ENCODE results near the gene RAB6C.
"Not testable (repeated sequence)": the region's sequence is repeated elsewhere in the genome, so short reads cannot be mapped to it uniquely, and the experiment has no call there.

RAB6C gene

DNA sequence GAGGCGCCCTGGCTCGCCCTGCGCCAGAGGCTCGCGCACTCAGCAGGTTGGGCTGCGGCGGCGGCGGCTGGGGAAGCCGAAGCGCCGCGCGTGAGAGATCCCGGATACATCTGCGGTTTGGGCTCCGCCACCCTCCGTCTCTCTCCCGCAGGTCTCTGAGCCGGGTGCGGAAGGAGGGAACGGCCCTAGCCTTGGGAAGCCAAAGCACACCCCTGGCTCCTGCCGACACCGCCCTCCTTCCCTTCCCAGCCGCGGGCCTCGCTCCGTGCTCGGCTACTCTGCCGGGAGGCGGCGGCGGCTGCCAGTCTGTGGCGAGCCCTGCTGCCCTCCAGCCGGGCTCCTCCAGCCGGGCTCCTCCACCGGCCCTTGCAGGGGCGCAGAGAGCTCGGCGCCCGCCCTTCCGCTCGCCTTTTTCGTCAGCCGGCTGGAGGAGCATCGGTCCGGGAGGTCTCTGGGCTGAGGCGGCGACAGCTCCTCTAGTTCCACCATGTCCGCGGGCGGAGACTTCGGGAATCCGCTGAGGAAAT is at the start of gene RAB6C:
Gene RAB6C (plus strand): TSS at position 38 of the 527 bp plus-strand sequence. CDS start 450 bp downstream, at position 488.
- DNase-seq: not testable (repeated sequence)

DNA sequence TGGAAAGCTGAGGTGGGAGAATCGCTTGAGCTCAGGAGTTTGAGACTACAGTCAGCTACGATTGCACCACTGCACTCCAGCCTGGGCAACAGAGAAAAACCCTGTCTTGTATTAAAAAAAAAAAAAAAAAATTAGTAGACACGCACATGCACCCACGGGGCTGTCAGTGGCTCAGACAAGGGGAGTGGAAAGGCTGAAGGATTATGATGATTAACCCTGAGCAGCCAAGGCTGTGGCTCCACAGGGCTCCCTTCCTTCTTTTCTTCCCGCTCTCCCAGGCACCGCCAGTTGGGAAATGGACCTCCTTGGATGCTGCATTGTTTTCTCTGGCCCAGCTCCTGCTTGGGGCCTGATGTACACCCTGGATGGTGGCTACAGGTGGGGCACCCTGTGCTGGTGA is 49.0 kb upstream of the RAB6C start:
- DNase-seq: no peak

DNA sequence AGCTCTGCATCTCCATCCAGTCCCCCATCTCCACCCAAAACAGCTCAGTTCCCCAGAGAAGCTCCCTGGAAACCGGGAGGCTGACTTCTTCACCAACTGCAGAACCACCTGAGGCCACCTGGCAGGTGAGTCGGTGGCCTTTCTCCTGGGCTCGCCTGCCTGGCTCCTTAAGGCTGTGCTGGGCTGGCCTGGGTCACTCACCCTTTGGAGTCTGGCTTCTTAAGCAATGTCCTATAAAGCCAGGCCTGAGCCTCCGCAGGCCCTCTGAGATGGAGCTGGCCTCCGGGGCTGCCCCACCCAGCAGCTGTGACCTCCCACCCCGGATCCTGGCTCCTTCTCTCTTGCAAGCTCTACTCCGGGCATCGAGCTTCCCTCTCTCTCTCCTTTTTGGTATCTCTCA is 46.1 kb upstream of the RAB6C start:
- not testable (repeated sequence) for DNase-seq

DNA sequence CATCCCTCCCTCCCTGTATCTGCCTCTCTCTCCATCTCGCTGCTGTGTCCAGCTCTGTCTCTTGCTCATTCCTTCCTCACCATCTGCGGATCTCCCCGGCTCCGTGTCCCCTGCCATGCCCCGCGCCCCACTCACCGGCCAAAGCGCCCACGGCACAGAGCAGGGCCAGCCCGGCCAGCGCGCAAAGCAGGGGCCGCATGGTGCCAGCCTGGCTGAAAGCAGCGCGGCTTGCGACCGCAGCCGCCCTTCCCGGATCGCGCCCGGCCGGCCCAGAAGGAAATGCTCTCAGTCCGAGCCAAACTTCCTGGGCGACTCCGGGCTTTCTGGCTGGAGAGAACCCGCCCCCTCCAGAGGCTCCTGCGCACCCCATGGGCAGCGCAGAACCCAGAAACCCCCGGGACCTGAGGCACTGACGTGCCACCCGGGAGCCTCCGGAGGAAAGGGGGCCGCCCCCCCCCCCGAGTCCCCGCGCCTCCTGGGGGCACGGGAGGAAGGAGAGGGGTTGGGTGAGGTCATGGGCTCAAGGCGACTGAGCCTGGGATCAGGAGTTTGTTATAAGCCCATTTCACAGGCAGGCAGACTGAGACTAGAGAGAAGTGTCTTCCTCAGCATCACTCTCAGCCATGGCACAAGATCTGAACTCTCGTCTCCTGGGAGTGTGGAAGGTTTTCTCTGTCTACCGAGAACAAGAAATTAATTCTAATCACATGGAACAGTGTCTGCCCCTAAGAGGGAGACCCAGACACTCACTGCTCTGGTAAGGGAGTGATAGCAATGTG is 45.2 kb upstream of the RAB6C start:
- no peak for DNase-seq

DNA sequence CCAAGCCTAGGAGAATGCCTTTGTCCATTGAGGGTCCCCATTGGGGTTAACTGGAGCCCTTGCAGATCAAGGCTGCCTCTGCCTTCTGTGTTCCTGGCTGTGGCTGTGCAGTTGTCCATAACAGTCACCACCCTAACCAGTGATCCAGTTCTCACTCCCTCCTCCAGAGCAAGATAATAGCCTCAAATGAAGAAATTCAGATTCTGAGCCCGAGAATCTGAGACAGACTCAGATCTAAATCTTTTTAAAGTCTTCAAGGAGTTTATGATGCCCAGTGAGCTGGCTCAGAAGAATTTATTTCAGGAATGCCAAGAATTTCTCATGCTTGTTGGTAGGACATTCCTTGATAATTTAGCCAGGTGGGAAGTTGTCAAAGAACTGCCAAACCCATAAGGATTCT is 44.3 kb upstream of the RAB6C start:
- DNase-seq: no peak

DNA sequence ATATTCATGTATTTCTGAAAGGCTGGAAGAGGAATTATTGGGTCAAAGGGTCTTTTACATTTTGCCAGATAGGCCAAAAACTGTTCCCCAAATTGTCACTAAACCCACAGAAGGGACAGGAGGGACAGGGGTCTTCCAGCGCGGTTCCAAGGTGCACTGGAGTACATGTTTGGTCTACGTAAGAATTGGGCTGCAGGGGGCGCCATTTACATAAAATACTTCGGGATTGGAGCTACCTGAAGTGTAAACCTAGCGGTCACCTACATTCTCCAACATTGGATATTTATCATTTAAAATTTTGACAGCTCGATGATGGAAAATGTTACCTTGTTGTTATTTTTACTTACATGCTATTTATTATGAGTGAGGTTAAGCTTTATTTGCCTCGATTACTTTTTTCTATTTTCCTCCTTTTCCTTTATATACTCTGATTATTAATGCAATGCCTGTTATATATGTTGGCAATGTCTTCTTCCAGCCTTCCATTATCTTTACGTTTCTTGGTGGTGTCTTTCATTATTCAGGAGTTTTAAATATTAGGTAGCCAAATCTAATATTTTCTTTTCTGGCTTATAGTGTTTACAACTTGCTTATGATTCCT is 43.0 kb upstream of the RAB6C start:
- no peak for DNase-seq

DNA sequence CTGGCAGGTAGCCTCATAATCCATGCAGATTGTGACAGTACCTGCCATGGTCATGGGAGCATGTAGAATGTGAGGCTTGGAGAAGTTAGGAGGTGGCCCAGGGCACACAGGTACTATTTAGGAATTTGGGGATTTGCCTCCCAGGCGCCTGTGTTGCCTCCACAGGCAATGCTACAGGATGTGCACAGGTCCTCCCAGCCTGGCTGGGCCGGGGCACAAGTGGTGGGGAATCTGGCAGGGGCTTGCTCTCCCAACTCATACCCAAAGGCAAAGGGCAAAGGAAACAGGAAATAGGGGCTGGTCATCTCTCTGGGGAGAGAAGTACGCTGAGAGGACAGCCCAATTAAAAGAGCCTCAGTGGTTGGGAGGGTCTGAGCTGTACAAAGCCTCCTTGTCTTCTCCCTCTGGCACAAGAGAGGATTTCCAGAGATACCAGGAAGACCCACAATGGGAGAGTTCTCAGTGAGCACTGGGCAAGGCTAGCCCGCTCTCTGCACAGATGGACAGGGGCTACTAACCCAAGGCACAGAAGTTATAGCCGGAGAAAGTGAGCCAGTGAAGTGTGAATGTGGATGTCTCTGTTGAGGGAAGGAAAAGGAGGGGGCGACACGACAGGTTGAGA is 40.5 kb upstream of the RAB6C start:
- DNase-seq: not testable (repeated sequence)

DNA sequence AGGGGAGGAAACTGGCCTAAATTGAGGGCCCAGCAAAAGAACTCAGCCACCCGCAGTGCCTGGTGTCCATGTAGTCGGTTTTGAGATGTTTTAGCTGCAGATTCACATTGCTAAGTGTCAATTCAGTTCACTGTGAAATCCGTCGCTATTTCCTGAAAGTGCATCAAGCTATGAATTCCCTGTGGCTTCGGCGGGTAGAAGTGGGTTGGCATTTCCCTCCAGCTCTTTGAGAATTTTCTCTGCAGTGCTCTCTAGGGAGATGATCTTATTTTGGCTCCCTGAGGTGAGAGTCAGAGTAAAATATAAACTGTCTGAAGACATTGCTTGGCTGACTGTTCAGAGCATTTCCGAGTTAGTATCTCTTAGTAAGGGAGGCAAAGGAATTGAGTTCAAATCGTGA is 36.0 kb upstream of the RAB6C start:
- not testable (repeated sequence) for DNase-seq

DNA sequence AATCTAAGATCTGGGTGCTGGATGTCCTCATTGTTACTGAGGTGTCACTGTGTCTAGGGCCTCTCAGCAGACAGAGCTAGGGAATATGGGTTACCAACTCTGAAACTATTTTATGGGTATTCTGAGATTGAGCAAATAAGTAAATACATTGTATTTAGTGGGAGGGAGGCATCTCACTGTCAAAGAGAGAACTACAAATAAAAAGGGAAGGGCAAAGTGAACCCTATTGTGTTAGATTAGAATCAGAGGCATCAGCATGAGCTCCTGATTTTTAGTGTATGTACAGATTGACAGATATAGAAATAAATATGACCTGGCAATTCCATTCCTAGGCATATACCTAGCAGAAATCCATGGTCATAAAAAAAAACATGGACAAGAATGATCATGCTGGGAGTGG is 33.9 kb upstream of the RAB6C start:
- DNase-seq: no peak

DNA sequence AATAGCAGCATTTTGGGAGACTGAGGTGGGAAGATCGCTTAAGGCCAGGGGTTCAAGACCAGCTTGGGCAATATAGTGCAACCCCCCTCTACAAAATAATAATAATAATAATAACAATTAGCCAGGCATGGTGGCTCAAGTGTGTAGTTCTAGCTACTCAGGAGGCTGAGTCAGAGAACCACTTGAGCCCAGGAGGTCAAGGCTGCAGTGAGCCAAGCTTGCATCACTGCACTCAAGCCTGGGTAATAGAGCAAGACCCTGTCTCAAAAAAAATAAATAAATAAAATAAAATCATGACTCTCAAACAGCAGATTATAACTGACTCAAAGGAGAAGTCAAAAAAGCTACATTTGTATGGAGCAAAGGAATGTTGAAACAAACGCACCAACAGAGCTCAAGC is 31.8 kb upstream of the RAB6C start:
- DNase-seq: not testable (repeated sequence)

DNA sequence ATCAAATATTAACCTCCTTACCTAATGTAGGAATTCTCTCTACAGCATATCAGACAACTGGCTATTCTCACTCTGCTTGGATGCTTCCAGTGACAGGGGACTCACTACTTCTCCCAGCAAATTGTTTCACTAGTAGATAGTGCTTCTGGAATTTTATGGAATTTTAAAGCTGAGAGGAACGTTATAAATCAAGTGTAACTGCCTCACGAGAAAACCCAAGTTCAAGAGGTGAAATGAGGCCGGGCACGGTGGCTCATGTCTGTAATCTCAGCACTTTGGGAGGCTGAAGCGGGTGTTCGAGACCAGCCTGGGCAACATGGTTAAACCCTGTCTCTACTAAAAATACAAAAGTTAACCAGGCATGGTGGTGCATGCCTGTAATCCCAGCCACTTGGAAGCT is 23.3 kb upstream of the RAB6C start:
- DNase-seq: not testable (repeated sequence)

DNA sequence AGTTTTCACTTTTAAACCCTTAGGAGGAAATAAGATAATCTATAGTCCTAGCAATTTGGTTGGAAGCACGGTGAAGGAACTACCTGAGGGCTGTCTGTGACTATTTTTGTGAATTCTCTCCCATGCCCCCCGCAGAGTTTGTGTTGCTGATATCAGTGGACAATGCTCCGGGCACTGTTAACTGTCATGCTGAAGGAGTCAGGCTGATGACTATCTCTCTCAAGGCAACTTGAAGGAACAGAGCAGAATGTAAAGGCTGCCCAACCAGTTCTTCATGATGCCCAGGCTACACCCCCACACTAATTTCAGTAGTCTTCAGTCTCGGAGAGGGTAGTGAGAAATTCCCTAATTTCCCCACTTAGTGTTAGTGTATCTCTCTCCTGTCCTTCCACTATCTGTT is 21.6 kb upstream of the RAB6C start:
- DNase-seq: no peak

DNA sequence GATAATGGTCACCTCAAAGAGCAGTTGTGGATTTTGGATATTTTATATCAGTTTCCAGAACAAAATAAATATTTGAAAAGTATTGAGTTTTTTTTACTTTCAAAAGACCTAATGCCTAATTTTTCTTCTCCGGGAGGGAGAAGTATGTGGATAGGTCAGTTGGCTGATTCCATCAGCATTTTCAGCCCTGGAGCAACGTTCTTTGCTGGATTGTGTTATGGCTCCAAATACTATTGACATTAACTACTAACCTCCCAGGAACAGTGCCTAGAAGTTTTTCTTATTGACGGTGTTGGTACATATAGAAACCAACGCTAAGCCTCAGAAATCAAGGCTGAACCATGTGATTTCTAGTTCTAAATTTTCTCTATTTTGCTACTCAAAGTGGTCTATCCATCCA is 20.7 kb upstream of the RAB6C start:
- not testable (repeated sequence) for DNase-seq

DNA sequence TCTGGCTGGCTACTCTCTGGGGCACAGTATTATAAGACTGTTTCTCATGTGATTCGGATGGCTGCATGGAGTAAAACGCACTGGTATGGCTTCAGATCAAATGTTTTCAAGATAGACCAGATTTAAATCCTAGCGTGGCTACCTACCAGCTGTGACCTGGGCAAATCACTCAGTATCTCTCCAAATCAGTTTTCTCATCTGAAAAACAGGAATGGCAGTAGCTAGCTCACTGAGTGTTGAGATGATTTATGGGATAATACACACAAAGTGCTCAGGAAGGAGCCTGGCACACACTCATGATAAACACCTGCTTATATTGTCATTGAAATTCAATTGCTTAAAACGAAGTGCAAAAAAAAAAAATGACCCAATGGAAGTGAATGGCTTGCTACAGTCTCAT is 10.9 kb upstream of the RAB6C start:
- DNase-seq: not testable (repeated sequence)

DNA sequence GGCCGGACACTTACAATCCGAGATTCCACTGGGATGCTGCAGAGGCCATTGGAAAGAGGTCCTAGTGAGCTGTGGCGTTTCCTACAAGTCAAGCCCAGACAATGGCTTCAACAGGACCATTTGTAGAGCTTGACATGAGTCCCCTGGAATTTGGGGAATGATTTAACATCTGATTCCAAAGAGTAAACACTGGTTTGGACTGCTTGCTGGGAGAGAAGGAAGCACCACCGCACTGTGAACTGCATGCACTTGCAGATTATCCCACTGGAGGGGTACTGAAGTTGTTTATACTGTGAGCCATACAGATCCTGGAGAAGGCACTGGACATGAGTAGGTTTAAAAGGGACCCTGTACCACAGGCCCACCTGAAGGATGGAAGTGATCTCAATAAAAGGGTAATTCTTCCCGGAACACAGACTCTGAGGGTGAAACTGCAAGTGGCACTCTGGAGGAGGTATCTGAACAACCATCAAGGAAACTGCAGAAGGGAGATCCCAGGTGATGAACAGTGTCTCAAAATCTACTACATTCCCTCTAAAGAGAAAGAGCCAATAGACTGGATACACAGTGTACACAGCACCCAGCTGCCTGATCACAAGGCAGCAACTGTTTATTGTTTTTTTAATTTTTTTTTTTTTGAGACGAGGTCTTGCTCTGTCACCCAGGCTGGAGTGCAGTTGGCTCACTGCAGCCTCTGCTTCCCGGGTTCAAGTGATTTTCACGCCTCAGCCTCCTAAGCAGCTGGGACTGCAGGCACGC is 4.3 kb upstream of the RAB6C start:
- DNase-seq: no peak

DNA sequence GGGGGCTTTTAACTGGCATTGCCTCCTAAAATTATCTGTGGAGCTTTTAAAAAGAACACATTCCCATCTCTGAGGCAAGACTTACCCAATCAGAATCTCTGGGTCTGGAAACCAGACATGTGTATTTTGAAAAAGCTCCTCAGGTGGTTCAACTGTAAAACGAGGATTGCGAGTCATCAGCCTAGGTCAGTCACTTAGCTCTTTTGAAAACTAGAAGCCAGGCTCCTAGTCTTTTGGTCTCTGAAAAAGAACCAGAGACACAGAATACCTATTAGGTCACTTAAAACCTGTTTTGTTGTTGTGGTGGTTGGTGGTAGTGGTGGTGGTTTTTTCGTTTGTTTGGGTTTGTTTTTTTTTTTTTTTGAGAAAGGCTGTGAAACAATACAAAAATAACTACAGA is 2.5 kb upstream of the RAB6C start:
- not testable (repeated sequence) for DNase-seq

DNA sequence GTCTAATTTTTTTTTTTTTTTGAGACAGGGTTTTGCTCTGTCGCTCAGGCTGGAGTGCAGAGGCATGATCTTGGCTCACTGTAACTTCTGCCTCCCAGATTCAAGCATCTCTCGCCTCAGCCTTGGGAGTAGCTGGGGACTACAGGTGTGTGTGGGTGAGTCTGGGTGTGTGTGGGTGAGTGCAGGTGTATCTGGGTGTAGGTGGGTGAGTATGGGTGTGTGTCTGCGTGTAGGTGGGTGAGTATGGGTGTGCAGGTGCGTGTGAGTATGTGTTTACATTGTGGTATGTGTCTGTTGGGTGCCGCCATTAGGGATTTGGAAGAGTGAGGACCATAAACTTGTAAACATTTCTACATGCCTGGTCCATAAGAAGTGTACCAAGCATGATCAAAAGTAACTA is 1.5 kb upstream of the RAB6C start:
- no peak for DNase-seq

DNA sequence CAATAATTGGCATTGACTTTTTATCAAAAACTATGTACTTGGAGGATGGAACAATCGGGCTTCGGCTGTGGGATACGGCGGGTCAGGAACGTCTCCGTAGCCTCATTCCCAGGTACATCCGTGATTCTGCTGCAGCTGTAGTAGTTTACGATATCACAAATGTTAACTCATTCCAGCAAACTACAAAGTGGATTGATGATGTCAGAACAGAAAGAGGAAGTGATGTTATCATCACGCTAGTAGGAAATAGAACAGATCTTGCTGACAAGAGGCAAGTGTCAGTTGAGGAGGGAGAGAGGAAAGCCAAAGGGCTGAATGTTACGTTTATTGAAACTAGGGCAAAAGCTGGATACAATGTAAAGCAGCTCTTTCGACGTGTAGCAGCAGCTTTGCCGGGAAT is 780 bp downstream of the RAB6C start:
- DNase-seq: not testable (repeated sequence)

DNA sequence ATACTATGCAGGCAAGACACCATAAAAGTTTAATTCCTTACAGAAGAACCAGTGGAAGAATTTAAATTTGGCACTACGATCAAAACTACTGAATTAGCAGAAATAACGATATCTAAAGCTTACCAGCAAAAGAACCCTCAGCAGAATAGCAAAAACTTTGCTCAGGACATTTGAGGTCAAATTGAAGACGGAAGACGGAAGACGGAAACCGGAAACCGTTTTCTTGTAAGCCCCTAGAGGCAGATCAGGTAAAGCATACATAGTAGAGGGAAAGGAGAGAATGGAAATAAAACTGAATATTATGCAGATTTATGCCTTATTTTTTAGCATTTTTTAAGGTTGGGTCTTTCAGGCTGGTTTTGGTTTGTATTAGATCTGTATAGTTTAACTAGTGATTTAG is 2.2 kb downstream of the RAB6C start:
- DNase-seq: not testable (repeated sequence)

DNA sequence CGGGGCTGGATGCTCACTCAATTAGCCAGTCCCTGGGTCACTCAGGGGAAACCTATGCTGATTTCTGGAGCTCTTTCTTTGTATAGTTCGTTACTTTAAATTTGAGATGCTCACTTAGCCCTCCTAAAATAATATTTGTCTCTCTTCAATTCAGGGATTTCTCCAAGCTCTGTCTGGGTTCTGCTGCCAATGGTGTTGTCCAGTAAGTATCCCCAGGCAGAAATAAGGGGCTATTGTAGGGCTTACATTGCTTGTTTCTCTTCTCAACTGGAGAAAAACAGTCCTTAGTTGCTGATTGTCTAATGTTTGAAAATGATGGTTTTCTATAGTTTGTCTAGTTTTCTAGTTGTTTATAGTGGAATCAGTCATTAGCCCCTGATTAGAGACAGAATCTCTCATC is 5.0 kb downstream of the RAB6C start:
- DNase-seq: no peak

DNA sequence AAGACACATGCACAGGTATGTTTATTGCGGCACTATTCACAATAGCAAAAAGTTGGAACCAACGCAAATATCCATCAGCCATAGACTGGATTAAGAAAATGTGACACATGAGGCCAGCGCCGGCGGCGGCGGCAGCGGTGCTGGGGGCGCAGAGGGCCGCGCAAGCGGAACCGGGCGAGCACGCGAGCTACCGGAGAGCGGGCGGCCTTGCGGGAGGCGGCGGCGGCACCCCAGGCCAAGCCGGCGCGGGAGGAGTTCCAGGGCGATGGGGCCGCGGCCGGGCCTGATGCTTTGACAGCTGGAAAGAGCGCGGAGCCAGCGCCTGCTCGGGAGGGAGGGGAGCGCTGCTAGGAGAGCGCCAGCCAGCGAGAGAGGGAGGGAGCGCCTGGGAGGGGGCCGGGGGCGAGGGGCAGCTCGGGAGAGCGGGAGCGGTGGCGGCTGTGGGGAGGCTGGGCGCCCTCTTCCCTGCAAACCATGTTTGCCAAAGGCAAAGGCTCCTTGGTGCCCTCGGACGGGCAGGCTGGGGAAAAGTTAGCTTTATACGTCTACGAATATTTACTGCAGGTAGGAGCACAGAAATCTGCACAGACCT is 13.0 kb downstream of the RAB6C start:
- DNase-seq: not testable (repeated sequence)

DNA sequence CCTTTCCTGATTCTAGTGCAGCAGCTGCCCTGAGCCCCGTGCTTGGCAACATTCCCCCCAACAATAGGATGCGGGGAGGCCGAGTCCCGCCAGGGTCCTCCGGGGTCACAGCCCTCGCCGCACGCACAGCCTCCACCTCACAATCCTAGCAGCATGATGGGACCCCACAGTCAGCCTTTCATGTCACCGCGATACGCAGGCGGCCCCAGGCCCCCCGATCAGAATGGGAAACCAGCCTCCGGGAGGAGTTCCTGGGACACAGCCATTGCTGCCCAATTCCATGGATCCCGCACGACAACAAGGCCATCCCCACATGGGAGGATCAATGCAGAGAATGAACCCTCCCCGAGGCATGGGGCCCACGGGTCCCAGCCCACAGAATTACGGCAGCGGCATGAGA is 13.7 kb downstream of the RAB6C start:
- not testable (repeated sequence) for DNase-seq
